ENCODE measurements around the gene MAP3K3. TPM values are rescaled to one million over a fixed set of nuclear protein-coding genes. Genes with fewer than 3 reads are reported as not detected.

MAP3K3 gene
- total and polyA plus RNA-seq, 10 of the 15 experiments (the other 5 are each of a cell fraction or from before 2014, with no cell fraction given): 1.6 to 24.1 (median 15.0) TPM

DNA sequence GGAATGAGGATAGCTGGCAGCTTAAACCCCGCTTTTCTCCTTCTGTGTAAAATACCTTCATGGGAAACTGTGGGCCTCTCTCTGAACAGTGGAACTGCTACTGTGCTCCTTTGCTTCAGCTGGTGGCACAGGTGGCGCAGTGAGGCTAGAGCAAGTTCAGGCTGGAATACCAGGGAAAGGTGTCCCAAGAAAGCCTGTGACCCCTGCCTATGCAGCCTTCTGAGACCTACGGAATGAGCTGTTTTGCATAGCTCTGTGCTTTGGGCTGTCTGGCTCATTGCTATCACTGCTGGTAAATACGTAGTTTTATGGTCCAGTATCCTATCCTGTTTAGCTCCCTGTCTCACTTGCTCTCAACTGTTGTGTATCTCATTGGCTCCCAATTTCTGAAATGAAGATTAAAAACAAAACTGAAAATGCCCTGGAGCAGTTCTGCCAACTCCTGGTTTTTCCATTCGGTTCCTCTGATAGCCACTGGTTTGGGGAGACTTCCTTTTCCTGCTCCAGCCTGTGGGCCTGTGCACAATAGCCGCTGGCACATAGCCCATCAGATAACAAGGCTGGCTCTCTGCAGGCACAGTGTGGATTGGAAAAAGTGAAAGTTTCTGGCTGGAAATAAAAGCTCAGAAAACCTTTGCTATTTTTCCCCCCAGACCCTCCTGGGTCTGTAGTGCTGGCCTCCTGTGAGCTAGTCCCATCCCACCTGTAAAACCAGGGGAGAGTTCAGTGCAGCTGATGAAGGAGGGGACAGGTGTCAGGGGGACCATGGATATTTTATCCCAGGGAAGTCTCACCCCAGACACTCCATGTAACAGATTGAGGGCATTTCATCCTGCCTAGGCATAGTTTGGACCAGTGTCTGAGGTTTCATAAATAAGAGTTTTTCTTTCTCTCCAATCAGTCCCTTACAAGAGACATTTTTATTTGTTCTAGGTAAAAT, 53.7 kb downstream of the MAP3K3 start:
- in situ Hi-C loops (cut with MboI): no loop called here
- Histone ChIP-seq H3K27me3 (replicated peaks in 1 of 2; ENCODE audit: control insufficient read depth in 2 of 2, insufficient read depth in 2 of 2, low read length in 1 of 2) (no peaks in the 10 kb centered on the region), H3K9ac (ENCODE audit: control insufficient read depth, insufficient read depth, low read length) (no peak overlapping the region), H3K4me3 (no peak overlapping the region), H3K9me3 (replicated peaks; ENCODE audit: control insufficient read depth, insufficient read depth, low read length) (no peaks in the 10 kb centered on the region), H3K36me3 (ENCODE audit: control insufficient read depth in 2 of 2, insufficient read depth in 2 of 2, low read length in 1 of 2) (peaks cover 2 to 5% of the 10 kb centered on the region in 2 experiments), H4K20me1 (ENCODE audit: control insufficient read depth, insufficient read depth) (no peaks in the 10 kb centered on the region), H3K79me2 (ENCODE audit: control insufficient read depth, insufficient read depth, low read length) (no peaks in the 10 kb centered on the region), H3K4me2 (ENCODE audit: control insufficient read depth, insufficient read depth) (no peak overlapping the region), H3K4me1 (ENCODE audit: control insufficient read depth, insufficient read depth, low read length) (no peaks in the 10 kb centered on the region), H2AFZ (ENCODE audit: control insufficient read depth, low read depth, low read length) (no peak overlapping the region), H3K27ac (ENCODE audit: control insufficient read depth, insufficient read depth) (no peak overlapping the region)
- DNase-seq (ENCODE audit: low read depth, low spot score): no peak
- 66% methylated on average over 6 of the region's 6 CpGs for WGBS (ENCODE audit: insufficient coverage, insufficient replicate concordance, low lambda C conversion rate, missing lambda C conversion rate)
- TF ChIP-seq NFYB (IDR thresholded peaks at IDR 0.05; ENCODE audit: insufficient read depth, low read depth, low read length) (no peak), SMARCA5 (IDR thresholded peaks at IDR 0.05) (no peak), SRF (IDR thresholded peaks at IDR 0.05; ENCODE audit: low read depth in 2 of 2, low read length in 2 of 2) (no peak), CHD4 (IDR thresholded peaks at IDR 0.05) (no peak), NFIC (IDR thresholded peaks at IDR 0.05; ENCODE audit: low read depth, low read length) (no peak), CBX5 (IDR thresholded peaks at IDR 0.05; ENCODE audit: low read depth) (no peak), GATAD2B (conservative IDR thresholded peaks at IDR 0.05; ENCODE audit: low read depth) (no peak), BMI1 (IDR thresholded peaks at IDR 0.05; ENCODE audit: borderline replicate concordance) (no peak), SIX5 (IDR thresholded peaks at IDR 0.05; ENCODE audit: low read depth, low read length, severe bottlenecking) (no peak), GABPA (IDR thresholded peaks at IDR 0.05; ENCODE audit: low read depth) (no peak), RAD51 (IDR thresholded peaks at IDR 0.05) (no peak), ZZZ3 (IDR thresholded peaks at IDR 0.05; ENCODE audit: control insufficient read depth, insufficient read length, low read depth) (no peak), NFXL1 (IDR thresholded peaks at IDR 0.05; ENCODE audit: borderline replicate concordance) (no peak)
- TF ChIP-seq, protein P1, sequence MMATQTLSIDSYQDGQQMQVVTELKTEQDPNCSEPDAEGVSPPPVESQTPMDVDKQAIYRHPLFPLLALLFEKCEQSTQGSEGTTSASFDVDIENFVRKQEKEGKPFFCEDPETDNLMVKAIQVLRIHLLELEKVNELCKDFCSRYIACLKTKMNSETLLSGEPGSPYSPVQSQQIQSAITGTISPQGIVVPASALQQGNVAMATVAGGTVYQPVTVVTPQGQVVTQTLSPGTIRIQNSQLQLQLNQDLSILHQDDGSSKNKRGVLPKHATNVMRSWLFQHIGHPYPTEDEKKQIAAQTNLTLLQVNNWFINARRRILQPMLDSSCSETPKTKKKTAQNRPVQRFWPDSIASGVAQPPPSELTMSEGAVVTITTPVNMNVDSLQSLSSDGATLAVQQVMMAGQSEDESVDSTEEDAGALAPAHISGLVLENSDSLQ (IDR thresholded peaks at IDR 0.05): no peak
- RAD21 ChIA-PET (ENCODE audit: unreplicated experiment): interaction anchor here (3.0 kb wide), 1 partner anchor 10 kb away, joined by 8 read pairs; no protein-coding TSS in a partner anchor
- intact Hi-C loops (cut with micrococcal nuclease; ENCODE audit: unreplicated experiment): no loop called here
- POLR2A ChIA-PET: interaction anchor here (0.6 kb wide), 1 partner anchor 165 kb away, joined by 3 read pairs; no protein-coding TSS in a partner anchor
- no peak for FAIRE-seq
- CTCF ChIA-PET: interaction anchor here (0.6 to 2.1 kb wide), 7 partner anchors 8 to 771 kb away, joined by 3 to 6 read pairs (median 4); no protein-coding TSS in a partner anchor
- BruUV-seq (replicated peaks): no TSS peak
- no peak for ATAC-seq
- SMC1A ChIA-PET (ENCODE audit: uncharacterized antibody, unreplicated experiment): interaction anchor here (0.7 to 3.1 kb wide), 5 partner anchors 9 to 250 kb away, joined by 3 to 18 read pairs (median 3); no protein-coding TSS in a partner anchor

All from GM12878 (cell line).